ENCODE data around the gene POU4F2.

The POU4F2 gene, protein sequence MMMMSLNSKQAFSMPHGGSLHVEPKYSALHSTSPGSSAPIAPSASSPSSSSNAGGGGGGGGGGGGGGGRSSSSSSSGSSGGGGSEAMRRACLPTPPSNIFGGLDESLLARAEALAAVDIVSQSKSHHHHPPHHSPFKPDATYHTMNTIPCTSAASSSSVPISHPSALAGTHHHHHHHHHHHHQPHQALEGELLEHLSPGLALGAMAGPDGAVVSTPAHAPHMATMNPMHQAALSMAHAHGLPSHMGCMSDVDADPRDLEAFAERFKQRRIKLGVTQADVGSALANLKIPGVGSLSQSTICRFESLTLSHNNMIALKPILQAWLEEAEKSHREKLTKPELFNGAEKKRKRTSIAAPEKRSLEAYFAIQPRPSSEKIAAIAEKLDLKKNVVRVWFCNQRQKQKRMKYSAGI

DNA sequence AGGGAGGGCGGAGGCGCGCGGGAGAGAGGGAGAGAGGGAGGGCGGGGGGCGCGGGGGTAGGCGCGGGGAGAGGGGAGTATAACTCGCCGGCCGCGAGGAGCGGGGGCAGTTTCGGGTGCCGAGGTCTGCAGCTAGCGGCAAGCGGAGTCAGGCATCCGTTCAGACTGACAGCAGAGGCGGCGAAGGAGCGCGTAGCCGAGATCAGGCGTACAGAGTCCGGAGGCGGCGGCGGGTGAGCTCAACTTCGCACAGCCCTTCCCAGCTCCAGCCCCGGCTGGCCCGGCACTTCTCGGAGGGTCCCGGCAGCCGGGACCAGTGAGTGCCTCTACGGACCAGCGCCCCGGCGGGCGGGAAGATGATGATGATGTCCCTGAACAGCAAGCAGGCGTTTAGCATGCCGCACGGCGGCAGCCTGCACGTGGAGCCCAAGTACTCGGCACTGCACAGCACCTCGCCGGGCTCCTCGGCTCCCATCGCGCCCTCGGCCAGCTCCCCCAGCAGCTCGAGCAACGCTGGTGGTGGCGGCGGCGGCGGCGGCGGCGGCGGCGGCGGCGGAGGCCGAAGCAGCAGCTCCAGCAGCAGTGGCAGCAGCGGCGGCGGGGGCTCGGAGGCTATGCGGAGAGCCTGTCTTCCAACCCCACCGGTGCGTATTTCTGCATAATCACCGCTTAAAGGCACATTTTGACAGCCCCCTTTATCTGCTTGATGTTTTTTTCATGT, at the start of gene POU4F2:
Gene POU4F2 (plus strand): TSS at position 108 of the 720 bp plus-strand sequence. CDS start 248 bp downstream, at position 356.
- H3K27ac ChIP-seq, result no peak within 1 kb of the TSS
- TF ChIP-seq, protein P1, sequence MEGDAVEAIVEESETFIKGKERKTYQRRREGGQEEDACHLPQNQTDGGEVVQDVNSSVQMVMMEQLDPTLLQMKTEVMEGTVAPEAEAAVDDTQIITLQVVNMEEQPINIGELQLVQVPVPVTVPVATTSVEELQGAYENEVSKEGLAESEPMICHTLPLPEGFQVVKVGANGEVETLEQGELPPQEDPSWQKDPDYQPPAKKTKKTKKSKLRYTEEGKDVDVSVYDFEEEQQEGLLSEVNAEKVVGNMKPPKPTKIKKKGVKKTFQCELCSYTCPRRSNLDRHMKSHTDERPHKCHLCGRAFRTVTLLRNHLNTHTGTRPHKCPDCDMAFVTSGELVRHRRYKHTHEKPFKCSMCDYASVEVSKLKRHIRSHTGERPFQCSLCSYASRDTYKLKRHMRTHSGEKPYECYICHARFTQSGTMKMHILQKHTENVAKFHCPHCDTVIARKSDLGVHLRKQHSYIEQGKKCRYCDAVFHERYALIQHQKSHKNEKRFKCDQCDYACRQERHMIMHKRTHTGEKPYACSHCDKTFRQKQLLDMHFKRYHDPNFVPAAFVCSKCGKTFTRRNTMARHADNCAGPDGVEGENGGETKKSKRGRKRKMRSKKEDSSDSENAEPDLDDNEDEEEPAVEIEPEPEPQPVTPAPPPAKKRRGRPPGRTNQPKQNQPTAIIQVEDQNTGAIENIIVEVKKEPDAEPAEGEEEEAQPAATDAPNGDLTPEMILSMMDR (conservative IDR thresholded peaks at IDR 0.05), result no peak

DNA sequence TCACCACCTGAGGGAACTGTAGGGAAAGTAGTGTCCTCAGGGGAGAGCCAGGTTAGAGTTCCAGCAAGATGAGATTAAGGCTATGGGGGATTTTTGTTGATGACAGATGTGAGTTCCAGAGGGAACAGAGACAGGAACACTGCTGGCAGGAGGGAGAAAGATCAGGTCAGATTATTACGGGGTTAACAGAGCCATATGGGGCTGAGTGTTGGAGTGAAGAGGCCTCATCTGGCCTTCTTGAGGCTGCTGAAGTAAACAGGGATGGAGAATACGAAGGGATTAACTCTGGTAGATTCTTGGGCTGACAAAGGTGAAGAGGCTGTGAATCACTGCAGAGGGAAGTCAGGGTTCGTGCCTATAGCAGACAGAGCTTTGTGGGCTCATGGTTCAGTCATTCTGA, 47.9 kb upstream of the POU4F2 start:
- H3K27ac ChIP-seq, result no peak overlapping the region
- TF ChIP-seq, protein P1 (conservative IDR thresholded peaks at IDR 0.05), result no peak

DNA sequence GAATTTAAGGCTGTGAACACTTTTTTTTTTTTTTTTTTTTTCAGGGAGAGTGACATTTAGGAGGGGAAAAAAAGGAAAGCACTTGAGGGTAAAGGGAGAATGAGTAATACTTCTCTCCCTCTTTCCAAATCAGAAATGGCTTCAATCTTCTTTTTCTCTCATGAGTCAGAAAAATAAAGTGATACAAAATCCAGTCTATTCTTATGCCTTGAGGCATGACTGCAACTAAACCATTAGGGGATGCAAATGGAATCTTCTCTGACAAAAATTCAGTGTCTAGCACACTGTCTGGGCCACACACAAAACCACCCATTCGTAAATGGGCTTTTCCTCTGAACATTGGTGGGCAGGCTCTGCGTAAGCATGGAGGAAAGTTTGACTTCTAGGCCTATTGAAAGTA, 46.7 kb upstream of the POU4F2 start:
- TF ChIP-seq, protein P1 (conservative IDR thresholded peaks at IDR 0.05), result no peak
- no peak overlapping the region for H3K27ac ChIP-seq

DNA sequence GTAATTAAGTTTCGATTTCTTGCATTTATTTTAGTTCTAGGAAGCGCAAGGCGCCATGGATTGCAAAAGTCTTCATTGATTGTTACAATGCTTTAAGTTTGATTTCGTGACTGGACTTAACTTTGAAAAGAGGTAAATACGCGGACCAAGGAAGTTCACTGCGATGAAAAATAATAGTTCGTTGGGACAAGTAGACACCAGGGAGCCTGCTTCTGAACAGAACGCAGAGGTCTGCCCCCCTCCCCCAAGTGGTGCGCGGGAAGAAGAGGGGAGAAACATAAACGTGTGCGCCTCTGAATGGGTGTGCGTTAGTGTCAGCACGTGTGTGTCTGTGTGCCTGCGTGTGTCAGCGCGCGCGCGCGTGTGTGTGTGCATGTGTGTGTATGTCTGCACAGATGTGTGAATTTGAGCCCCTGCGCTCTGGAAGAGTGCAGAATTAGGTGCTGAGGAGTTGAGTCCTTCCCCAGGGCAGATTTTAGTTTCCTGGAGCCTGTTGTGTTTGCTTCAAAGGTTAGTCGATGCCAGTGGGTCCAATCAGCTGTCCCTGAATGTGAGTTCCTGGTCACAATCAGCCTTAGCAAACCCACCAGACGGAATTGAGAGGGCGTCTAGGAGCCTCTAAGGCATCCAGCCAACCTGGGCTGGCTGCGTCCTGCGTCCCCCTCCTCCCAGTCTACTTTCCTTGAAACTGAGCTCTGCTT, 5.8 kb upstream of the POU4F2 start:
- no peak overlapping the region for H3K27ac ChIP-seq
- TF ChIP-seq, protein P1 (conservative IDR thresholded peaks at IDR 0.05), result no peak

DNA sequence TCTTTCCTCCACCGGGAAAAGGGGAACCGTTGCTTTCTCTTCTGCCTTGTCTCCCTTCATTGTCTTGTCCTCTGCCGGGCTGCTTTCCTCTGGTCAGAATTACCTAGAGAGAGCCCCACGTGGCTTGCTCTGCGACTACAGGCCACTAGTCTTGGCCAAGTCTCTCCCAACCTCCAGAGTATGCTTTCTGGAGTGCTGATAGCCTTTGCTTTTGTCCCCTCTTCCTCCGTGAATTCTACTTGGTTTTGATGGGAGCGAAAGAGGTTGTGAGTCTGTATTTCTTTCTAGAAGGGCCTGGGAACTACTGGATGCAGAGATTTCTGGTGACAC, 5.3 kb upstream of the POU4F2 start:
- no peak overlapping the region for H3K27ac ChIP-seq
- TF ChIP-seq, protein P1 (conservative IDR thresholded peaks at IDR 0.05), result no peak

DNA sequence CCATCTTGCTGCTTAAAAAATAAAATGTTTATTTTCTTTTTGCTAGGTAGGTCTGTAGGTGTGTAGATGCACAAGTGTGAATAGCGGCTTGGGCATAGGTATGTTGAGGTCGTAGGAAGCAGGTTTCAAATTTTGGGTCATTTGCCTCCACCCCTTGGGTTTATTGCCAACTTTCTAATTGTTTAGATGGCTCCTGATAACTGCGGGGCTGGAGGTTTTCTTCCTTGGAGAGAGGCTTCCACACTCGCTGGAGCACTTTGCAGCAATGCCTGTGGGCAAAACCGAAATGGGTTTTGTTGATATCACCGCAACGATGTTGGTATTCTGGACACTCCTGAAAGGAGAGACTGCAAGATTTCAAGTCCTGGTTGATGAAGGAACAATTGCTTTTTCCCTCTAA, 3.9 kb upstream of the POU4F2 start:
- H3K27ac ChIP-seq, result no peak overlapping the region
- TF ChIP-seq, protein P1 (conservative IDR thresholded peaks at IDR 0.05), result no peak

All from VCaP (cell line).